Stimulated activated CD8-positive, alpha-beta memory T cell treated with anti-CD3 and anti-CD28 coated beads, Interleukin-7, amount 100 ng/mL, for 1 hour (primary cell): ENCODE measurements around the gene ZFYVE28.

Source experiments
- DNase-seq, 2 donors: peaks; one replicate each; pipeline ENCODE4 v3.0.0-alpha.2; 2020; ENCODE audit warnings: low read depth in 2 of 2

The ZFYVE28 gene

GRCh38 chr4:2273221-2273620 lies 145.2 kb downstream of the ZFYVE28 start:
- DNase-seq: no peak

- DNase-seq: no peak
Observed at GRCh38 chr4:2272828-2273120, 145.7 kb downstream of the ZFYVE28 start.

GRCh38 chr4:2272026-2272827 lies 146.2 kb downstream of the ZFYVE28 start:
- no peak for DNase-seq

GRCh38 chr4:2271279-2272025 lies 147.0 kb downstream of the ZFYVE28 start:
- DNase-seq: no peak

- no peak for DNase-seq
Observed at GRCh38 chr4:2270341-2271165, 147.9 kb downstream of the ZFYVE28 start.

- DNase-seq: no peak
Observed at GRCh38 chr4:2269618-2270163, 148.8 kb downstream of the ZFYVE28 start.

GRCh38 chr4:2269206-2269531 lies 149.3 kb downstream of the ZFYVE28 start:
- no peak for DNase-seq

- DNase-seq: no peak
Observed at GRCh38 chr4:2268357-2269205, 149.9 kb downstream of the ZFYVE28 start.

- no peak for DNase-seq
Observed at GRCh38 chr4:2267841-2268240, 150.6 kb downstream of the ZFYVE28 start.

GRCh38 chr4:2267320-2267811 lies 151.1 kb downstream of the ZFYVE28 start:
- DNase-seq: no peak

- DNase-seq: no peak
Observed at GRCh38 chr4:2266821-2267220, 151.6 kb downstream of the ZFYVE28 start.

GRCh38 chr4:2266181-2266580 lies 152.3 kb downstream of the ZFYVE28 start:
- DNase-seq: no peak

- DNase-seq: no peak
Observed at GRCh38 chr4:2265113-2266110, 153.0 kb downstream of the ZFYVE28 start.

GRCh38 chr4:2264481-2265041 lies 153.9 kb downstream of the ZFYVE28 start:
- no peak for DNase-seq

- no peak for DNase-seq
Observed at GRCh38 chr4:2263926-2264321, 154.5 kb downstream of the ZFYVE28 start.

GRCh38 chr4:2262944-2263250 lies 155.5 kb downstream of the ZFYVE28 start:
- DNase-seq: no peak

- DNase-seq: peak; percentile 94 to 95
Observed at GRCh38 chr4:2262145-2262943, 156.1 kb downstream of the ZFYVE28 start.

- DNase-seq: no peak
Observed at GRCh38 chr4:2261853-2262144, 156.6 kb downstream of the ZFYVE28 start, which contains the start of gene MXD4. Gene MXD4 (minus strand): TSS chr4:2262109. CDS start chr4:2261980, 129 bp downstream.
